ENCODE results near the gene YIPF3. TPM values are rescaled to one million over a fixed set of nuclear protein-coding genes. Genes with fewer than 3 reads are reported as not detected.

The YIPF3 gene
- total and polyA plus RNA-seq, 9 of the 15 experiments (the other 6 are each of a cell fraction or from before 2014, with no cell fraction given), result 27.5 to 75.3 (median 57.6) TPM

GRCh38 chr6:43516697-43517504 is at the start of gene YIPF3, which contains the start of gene POLR1C (continued):
- TF ChIP-seq, protein P1, sequence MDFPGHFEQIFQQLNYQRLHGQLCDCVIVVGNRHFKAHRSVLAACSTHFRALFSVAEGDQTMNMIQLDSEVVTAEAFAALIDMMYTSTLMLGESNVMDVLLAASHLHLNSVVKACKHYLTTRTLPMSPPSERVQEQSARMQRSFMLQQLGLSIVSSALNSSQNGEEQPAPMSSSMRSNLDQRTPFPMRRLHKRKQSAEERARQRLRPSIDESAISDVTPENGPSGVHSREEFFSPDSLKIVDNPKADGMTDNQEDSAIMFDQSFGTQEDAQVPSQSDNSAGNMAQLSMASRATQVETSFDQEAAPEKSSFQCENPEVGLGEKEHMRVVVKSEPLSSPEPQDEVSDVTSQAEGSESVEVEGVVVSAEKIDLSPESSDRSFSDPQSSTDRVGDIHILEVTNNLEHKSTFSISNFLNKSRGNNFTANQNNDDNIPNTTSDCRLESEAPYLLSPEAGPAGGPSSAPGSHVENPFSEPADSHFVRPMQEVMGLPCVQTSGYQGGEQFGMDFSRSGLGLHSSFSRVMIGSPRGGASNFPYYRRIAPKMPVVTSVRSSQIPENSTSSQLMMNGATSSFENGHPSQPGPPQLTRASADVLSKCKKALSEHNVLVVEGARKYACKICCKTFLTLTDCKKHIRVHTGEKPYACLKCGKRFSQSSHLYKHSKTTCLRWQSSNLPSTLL (IDR thresholded peaks at IDR 0.05), result 0 out of 2 replicates have a peak, but pooled peaks have one; percentile 19
- no peak for TF ChIP-seq EZH2 (IDR thresholded peaks at IDR 0.05; ENCODE audit: borderline replicate concordance, low read depth, low read length)
- no peak; a peak in 1 of 4 replicates for TF ChIP-seq ETV6 (IDR thresholded peaks at IDR 0.05; ENCODE audit: borderline replicate concordance in 1 of 2, low read depth in 2 of 2, low read length in 1 of 2)
- TF ChIP-seq ETV6 (CRISPR knock-in tag; IDR thresholded peaks at IDR 0.05; ENCODE audit: borderline replicate concordance), result no peak
- TF ChIP-seq ETV1 (tag; conservative IDR thresholded peaks at IDR 0.05; ENCODE audit: low read depth), result peak; percentile 88
- no peak for TF ChIP-seq BRCA1 (IDR thresholded peaks at IDR 0.05)
- TF ChIP-seq BRCA1 (CRISPR knock-in tag; IDR thresholded peaks at IDR 0.05), result no peak
- TF ChIP-seq HNRNPLL (IDR thresholded peaks at IDR 0.05; ENCODE audit: low read depth, low read length, poor library complexity, severe bottlenecking), result peak; percentile 25
- no peak for TF ChIP-seq ZNF134 (CRISPR knock-in tag; conservative IDR thresholded peaks at IDR 0.05)
- peak; percentile 99 for TF ChIP-seq RFX1 (IDR thresholded peaks at IDR 0.05)
- peak; percentile 86 for TF ChIP-seq ZZZ3 (IDR thresholded peaks at IDR 0.05)
- TF ChIP-seq PHF8 (IDR thresholded peaks at IDR 0.05; ENCODE audit: borderline replicate concordance, low read length), result peak; percentile 96
- TF ChIP-seq RAD51 (IDR thresholded peaks at IDR 0.05; ENCODE audit: borderline replicate concordance, low read depth), result no peak; the same call in 1 of the 2 replicates
- TF ChIP-seq CTCFL (IDR thresholded peaks at IDR 0.05; ENCODE audit: borderline replicate concordance, insufficient read depth, low read depth, low read length, poor library complexity, severe bottlenecking), result no peak
- TF ChIP-seq TRIM28 (IDR thresholded peaks at IDR 0.05), result peak; percentile 64; the same call in 1 of the 2 replicates
- peak; percentile 80; the same call in 1 of the 2 replicates for TF ChIP-seq SAFB (IDR thresholded peaks at IDR 0.05; ENCODE audit: borderline replicate concordance, low read depth, low read length)
- TF ChIP-seq MBD2 (IDR thresholded peaks at IDR 0.05; ENCODE audit: borderline replicate concordance, low read depth), result peak; percentile 53; the same call in 1 of the 2 replicates
- no peak for TF ChIP-seq RAD21 (CRISPR knock-in tag; conservative IDR thresholded peaks at IDR 0.05 in 1 of 2, IDR thresholded peaks at IDR 0.05 in 1 of 2)
- TF ChIP-seq HDAC6 (IDR thresholded peaks at IDR 0.05; ENCODE audit: low read depth, low read length), result no peak
- TF ChIP-seq ZNF644 (tag; IDR thresholded peaks at IDR 0.05; ENCODE audit: low read depth), result no peak; the same call in 1 of the 2 replicates
- TF ChIP-seq, protein P2, sequence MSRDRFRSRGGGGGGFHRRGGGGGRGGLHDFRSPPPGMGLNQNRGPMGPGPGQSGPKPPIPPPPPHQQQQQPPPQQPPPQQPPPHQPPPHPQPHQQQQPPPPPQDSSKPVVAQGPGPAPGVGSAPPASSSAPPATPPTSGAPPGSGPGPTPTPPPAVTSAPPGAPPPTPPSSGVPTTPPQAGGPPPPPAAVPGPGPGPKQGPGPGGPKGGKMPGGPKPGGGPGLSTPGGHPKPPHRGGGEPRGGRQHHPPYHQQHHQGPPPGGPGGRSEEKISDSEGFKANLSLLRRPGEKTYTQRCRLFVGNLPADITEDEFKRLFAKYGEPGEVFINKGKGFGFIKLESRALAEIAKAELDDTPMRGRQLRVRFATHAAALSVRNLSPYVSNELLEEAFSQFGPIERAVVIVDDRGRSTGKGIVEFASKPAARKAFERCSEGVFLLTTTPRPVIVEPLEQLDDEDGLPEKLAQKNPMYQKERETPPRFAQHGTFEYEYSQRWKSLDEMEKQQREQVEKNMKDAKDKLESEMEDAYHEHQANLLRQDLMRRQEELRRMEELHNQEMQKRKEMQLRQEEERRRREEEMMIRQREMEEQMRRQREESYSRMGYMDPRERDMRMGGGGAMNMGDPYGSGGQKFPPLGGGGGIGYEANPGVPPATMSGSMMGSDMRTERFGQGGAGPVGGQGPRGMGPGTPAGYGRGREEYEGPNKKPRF (IDR thresholded peaks at IDR 0.05; ENCODE audit: low read depth, low read length), result no peak
